HG03342 (cell line): ENCODE measurements around the gene RBM34.
"Not testable (repeated sequence)": the region's sequence is repeated elsewhere in the genome, so short reads cannot be mapped to it uniquely, and the experiment has no call there.

Source experiments
- ATAC-seq: cut with Tn5 transposase; IDR thresholded peaks from one replicate; pipeline ENCODE4 v1.9.1; 2021; ENCODE audit warnings: mild to moderate bottlenecking, moderate library complexity; ENCODE audit not compliant: unreplicated experiment

Gene RBM34

GRCh38 chr1:235113183-235113917 lies 47.7 kb downstream of the RBM34 start:
- ATAC-seq: no peak

GRCh38 chr1:235112297-235113182 lies 48.5 kb downstream of the RBM34 start:
- no peak for ATAC-seq

GRCh38 chr1:235111107-235111506 lies 49.9 kb downstream of the RBM34 start:
- no peak for ATAC-seq

GRCh38 chr1:235108876-235109275 lies 52.2 kb downstream of the RBM34 start:
- ATAC-seq: no peak

- no peak for ATAC-seq
Measured at GRCh38 chr1:235108185-235108593, 52.9 kb downstream of the RBM34 start.

- ATAC-seq: no peak
Measured at GRCh38 chr1:235107368-235108184, 53.5 kb downstream of the RBM34 start.

GRCh38 chr1:235106457-235106856 lies 54.6 kb downstream of the RBM34 start:
- ATAC-seq: no peak

GRCh38 chr1:235105051-235106043 lies 55.7 kb downstream of the RBM34 start:
- peak; percentile 79 for ATAC-seq

- ATAC-seq: no peak
Measured at GRCh38 chr1:235102993-235103411, 58.0 kb downstream of the RBM34 start.

- ATAC-seq: no peak
Measured at GRCh38 chr1:235102259-235102582, 58.8 kb downstream of the RBM34 start.

- ATAC-seq: no peak
Measured at GRCh38 chr1:235101558-235102258, 59.3 kb downstream of the RBM34 start.

GRCh38 chr1:235100194-235100772 lies 60.8 kb downstream of the RBM34 start:
- no peak for ATAC-seq

- ATAC-seq: no peak
Measured at GRCh38 chr1:235098991-235099390, 62.1 kb downstream of the RBM34 start.

GRCh38 chr1:235098547-235098946 lies 62.5 kb downstream of the RBM34 start:
- ATAC-seq: no peak

- not testable (repeated sequence) for ATAC-seq
Measured at GRCh38 chr1:235097501-235097900, 63.5 kb downstream of the RBM34 start.

GRCh38 chr1:235095938-235096562 lies 65.0 kb downstream of the RBM34 start:
- no peak for ATAC-seq

GRCh38 chr1:235093696-235094592 lies 67.1 kb downstream of the RBM34 start:
- ATAC-seq: peak; percentile 70
